ENCODE data around the gene NUP210.
"Not testable (repeated sequence)": the region's sequence is repeated elsewhere in the genome, so short reads cannot be mapped to it uniquely, and the experiment has no call there.

Gene NUP210

GRCh38 chr3:13420045-13420830 lies at the start of gene NUP210:
TSS of gene NUP210 (minus strand) at chr3:13420322. CDS start at chr3:13420226, 96 bp downstream.
- peak; percentile 22 for DNase-seq (ENCODE audit: low read depth)

- DNase-seq (ENCODE audit: low read depth): no peak
Observed at GRCh38 chr3:13466781-13467180, 46.7 kb upstream of the NUP210 start.

- DNase-seq (ENCODE audit: low read depth): no peak
Observed at GRCh38 chr3:13465236-13465873, 45.2 kb upstream of the NUP210 start.

- no peak for DNase-seq (ENCODE audit: low read depth)
Observed at GRCh38 chr3:13463618-13464400, 43.7 kb upstream of the NUP210 start.

- DNase-seq (ENCODE audit: low read depth): no peak
Observed at GRCh38 chr3:13462822-13463221, 42.7 kb upstream of the NUP210 start.

- no peak for DNase-seq (ENCODE audit: low read depth)
Observed at GRCh38 chr3:13462125-13462629, 42.1 kb upstream of the NUP210 start.

- DNase-seq (ENCODE audit: low read depth): peak; percentile 58
Observed at GRCh38 chr3:13461169-13462124, 41.3 kb upstream of the NUP210 start.

- DNase-seq (ENCODE audit: low read depth): no peak
Observed at GRCh38 chr3:13460341-13460736, 40.2 kb upstream of the NUP210 start.

GRCh38 chr3:13459605-13460340 lies 39.7 kb upstream of the NUP210 start:
- DNase-seq (ENCODE audit: low read depth): no peak

- DNase-seq (ENCODE audit: low read depth): no peak
Observed at GRCh38 chr3:13457593-13457992, 37.5 kb upstream of the NUP210 start.

GRCh38 chr3:13455644-13456043 lies 35.5 kb upstream of the NUP210 start:
- no peak for DNase-seq (ENCODE audit: low read depth)

- peak; percentile 28 for DNase-seq (ENCODE audit: low read depth)
Observed at GRCh38 chr3:13452490-13453335, 32.6 kb upstream of the NUP210 start.

- no peak for DNase-seq (ENCODE audit: low read depth)
Observed at GRCh38 chr3:13451301-13451673, 31.2 kb upstream of the NUP210 start.

GRCh38 chr3:13442882-13443281 lies 22.8 kb upstream of the NUP210 start:
- not testable (repeated sequence) for DNase-seq (ENCODE audit: low read depth)

- no peak for DNase-seq (ENCODE audit: low read depth)
Observed at GRCh38 chr3:13440204-13440817, 20.2 kb upstream of the NUP210 start.

GRCh38 chr3:13436213-13436612 lies 16.1 kb upstream of the NUP210 start:
- DNase-seq (ENCODE audit: low read depth): not testable (repeated sequence)

- DNase-seq (ENCODE audit: low read depth): no peak
Observed at GRCh38 chr3:13433912-13434311, 13.8 kb upstream of the NUP210 start.

GRCh38 chr3:13432093-13432492 lies 12.0 kb upstream of the NUP210 start:
- no peak for DNase-seq (ENCODE audit: low read depth)

- DNase-seq (ENCODE audit: low read depth): not testable (repeated sequence)
Observed at GRCh38 chr3:13430411-13430875, 10.3 kb upstream of the NUP210 start.
